ENCODE data around the gene BACH2. TPM values are rescaled to one million over a fixed set of nuclear protein-coding genes. Genes with fewer than 3 reads are reported as not detected.
"Not testable (repeated sequence)": the region's sequence is repeated elsewhere in the genome, so short reads cannot be mapped to it uniquely, and the experiment has no call there.

Gene BACH2
- total RNA-seq, 2 experiments from 2014 or later, result 30.3 to 31.1 TPM

DNA sequence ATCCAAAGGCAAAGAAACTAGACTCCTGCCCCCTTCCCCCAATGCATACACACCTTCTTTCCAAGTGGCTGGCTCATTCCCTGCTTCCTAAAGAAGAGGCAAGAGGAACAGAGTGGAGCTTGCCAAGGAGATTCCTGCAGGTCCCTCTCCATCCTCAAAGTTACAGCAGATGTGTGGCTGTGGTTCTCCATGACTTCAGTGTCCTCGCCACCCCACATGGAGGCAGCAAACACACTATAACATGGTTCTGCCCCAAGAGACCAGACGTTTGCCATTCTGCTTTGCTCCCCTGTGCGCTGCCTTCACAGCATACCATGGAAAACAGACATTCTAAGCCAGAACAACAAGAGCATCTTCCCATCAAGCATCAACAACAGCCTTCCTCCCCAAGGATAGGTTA lies 84.4 kb downstream of the BACH2 start:
- Mint-ChIP-seq H3K36me3 (ENCODE audit: low read depth) (peaks cover 13% of the 10 kb centered on the region), H3K27ac (no peak overlapping the region), H3K4me3 (no peak overlapping the region), H3K4me1 (peaks cover 14% of the 10 kb centered on the region), H3K27me3 (no peaks in the 10 kb centered on the region), H3K9me3 (no peaks in the 10 kb centered on the region)
- ChIA-PET CTCF (interaction anchor here (0.6 to 1.4 kb wide), 3 partner anchors 32 to 272 kb away, joined by 3 read pairs; no protein-coding TSS in a partner anchor), POLR2A (interaction anchor here (0.8 kb wide), 1 partner anchor 22 kb away, joined by 3 read pairs; no protein-coding TSS in a partner anchor)
- no peak for DNase-seq

DNA sequence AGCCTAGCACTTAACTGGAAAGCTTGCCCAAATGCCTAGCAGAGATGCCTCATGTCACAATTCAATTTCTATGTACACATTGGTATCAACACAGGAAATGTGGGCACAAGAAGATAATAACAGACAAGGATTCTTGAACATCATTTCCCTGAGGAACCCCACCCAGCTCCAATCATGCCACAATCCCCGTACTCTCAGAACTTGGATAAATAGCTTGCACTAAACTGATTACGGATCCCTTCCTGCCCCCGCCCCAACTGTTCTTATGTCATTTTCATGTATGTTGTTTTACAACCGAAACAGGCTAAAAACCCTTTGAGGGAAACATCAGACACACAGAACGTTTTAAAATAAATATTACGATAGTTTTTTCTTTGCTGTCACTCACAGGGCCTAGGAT lies 87.1 kb downstream of the BACH2 start:
- DNase-seq, result no peak
- Mint-ChIP-seq H3K4me3 (no peak overlapping the region), H3K27me3 (peaks cover 3% of the 10 kb centered on the region), H3K27ac (no peak overlapping the region), H3K4me1 (peaks cover 11% of the 10 kb centered on the region), H3K9me3 (no peaks in the 10 kb centered on the region), H3K36me3 (ENCODE audit: low read depth) (peaks cover 27% of the 10 kb centered on the region)
- ChIA-PET POLR2A (interaction anchor here (2.0 kb wide), 1 partner anchor 35 kb away, joined by 4 read pairs; no protein-coding TSS in a partner anchor), CTCF (interaction anchor here (0.6 kb wide), 1 partner anchor 269 kb away, joined by 3 read pairs; no protein-coding TSS in a partner anchor)

DNA sequence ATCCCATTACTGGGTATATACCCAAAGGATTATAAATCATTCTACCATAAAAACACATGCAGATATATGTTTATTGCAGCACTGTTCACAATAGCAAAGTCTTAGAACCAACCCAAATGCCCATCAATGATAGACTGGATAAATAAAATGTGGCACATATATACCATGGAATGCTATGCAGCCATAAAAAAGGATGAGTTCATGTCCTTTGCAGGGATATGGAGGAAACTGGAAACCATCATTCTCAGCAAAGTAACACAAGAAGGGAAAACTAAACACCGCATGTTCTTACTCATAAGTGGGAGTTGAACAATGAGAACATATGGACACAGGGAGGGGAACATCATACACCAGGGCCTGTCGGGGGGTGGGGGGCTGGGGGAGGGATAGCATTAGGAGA lies 88.0 kb downstream of the BACH2 start:
- POLR2A ChIA-PET, H3K27ac Mint-ChIP-seq, H3K9me3 Mint-ChIP-seq, H3K4me3 Mint-ChIP-seq, H3K27me3 Mint-ChIP-seq, DNase-seq, CTCF ChIA-PET: not testable (repeated sequence)
- Mint-ChIP-seq H3K36me3 (ENCODE audit: low read depth) (peaks cover 32% of the 10 kb centered on the region), H3K4me1 (peaks cover 13% of the 10 kb centered on the region)

DNA sequence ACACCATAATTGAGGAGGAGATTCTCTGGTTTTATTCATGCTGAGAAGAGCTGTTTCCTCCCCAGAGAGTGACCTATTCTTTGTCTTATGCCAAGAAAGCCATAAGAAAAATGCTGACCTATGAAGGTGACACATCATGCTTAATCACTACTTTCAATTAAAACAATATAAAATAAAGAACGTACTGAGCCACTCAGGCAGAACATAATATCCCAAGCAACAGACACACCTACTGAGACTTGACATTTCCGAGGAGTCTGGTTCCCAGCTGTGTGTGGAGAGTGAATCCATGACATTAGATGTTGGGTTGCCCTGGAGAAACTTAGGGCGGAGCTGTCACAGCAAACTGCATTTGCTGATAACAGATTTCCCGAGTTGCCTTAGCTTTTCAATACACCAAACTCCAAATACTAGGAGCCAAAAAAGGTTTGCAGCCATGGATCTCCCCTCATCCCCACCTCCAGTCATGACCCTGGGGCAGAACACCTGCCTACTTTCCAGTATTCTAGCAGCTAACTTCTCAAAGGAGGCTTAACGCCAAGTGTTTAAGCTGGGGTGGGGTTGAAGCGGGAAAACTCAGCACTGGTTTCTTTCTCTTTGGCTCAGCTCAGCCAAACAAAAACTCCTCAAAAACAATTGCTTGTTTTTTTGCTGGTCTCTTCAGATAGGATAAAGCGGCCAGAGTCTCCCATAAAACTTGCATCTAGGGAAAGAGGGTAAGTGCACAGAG lies 92.2 kb downstream of the BACH2 start:
- H3K27ac Mint-ChIP-seq, result no peak overlapping the region
- H3K4me1 Mint-ChIP-seq, result peaks cover 23% of the 10 kb centered on the region
- peaks cover 53% of the 10 kb centered on the region for H3K36me3 Mint-ChIP-seq (ENCODE audit: low read depth)
- ChIA-PET POLR2A (no interaction called here), CTCF (no interaction called here)
- H3K9me3 Mint-ChIP-seq, result peaks cover 4% of the 10 kb centered on the region
- no peak overlapping the region for H3K4me3 Mint-ChIP-seq
- DNase-seq, result no peak
- peaks cover 5% of the 10 kb centered on the region for H3K27me3 Mint-ChIP-seq

DNA sequence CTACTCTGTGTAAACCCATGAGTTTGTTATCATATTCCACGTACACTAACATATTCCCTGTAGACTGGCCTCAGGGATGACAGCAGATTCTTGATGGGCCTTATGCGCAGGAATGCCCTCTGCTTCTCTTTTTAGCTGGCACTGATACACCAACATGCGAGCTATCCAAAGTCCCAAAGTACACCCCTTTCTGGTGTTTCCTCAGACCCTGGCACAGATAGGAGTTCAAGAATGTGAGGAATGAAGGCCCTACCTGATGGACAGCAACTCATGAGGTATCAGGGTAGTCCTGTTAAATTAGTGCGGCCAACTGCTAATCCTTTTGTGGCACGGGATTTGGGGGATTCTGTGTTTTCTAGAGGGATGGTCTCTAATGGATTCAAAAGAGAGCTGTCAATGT lies 93.0 kb downstream of the BACH2 start:
- H3K9me3 Mint-ChIP-seq, result peaks cover 11% of the 10 kb centered on the region
- ChIA-PET POLR2A (no interaction called here), CTCF (no interaction called here)
- no peak overlapping the region for H3K27ac Mint-ChIP-seq
- peaks cover 58% of the 10 kb centered on the region for H3K36me3 Mint-ChIP-seq (ENCODE audit: low read depth)
- DNase-seq, result no peak
- H3K4me1 Mint-ChIP-seq, result peaks cover 19% of the 10 kb centered on the region
- H3K4me3 Mint-ChIP-seq, result no peak overlapping the region
- H3K27me3 Mint-ChIP-seq, result peaks cover 5% of the 10 kb centered on the region

DNA sequence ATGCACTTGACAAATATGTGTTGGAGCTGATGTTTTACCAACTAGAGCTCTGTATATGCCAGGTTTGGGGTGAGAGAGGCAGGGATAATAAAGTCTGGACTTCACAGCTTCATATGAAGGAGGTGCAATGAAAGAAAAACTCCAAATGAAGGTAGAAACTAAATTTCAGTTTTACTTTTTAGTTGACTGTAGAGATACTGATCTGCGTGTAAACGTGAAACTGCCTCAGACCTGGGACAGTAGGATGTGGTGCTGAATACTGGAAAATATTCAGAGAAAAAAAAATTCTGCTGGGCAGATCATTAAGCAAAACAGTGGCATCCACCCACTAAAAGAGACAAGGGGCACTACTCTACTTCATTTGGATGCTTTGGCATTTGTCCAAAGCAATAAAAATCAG lies 94.5 kb downstream of the BACH2 start:
- POLR2A ChIA-PET, result interaction anchor here (1.1 kb wide), 1 partner anchor 33 kb away, joined by 3 read pairs; no protein-coding TSS in a partner anchor
- CTCF ChIA-PET, result interaction anchor here (0.5 to 2.0 kb wide), 8 partner anchors 21 to 476 kb away, joined by 3 to 5 read pairs (median 4); no protein-coding TSS in a partner anchor
- Mint-ChIP-seq H3K9me3 (peaks cover 22% of the 10 kb centered on the region), H3K27me3 (peaks cover 5% of the 10 kb centered on the region), H3K4me1 (peaks cover 16% of the 10 kb centered on the region), H3K27ac (peak overlapping the region; percentile 1), H3K36me3 (ENCODE audit: low read depth) (peaks cover 66% of the 10 kb centered on the region), H3K4me3 (no peak overlapping the region)
- no peak for DNase-seq

DNA sequence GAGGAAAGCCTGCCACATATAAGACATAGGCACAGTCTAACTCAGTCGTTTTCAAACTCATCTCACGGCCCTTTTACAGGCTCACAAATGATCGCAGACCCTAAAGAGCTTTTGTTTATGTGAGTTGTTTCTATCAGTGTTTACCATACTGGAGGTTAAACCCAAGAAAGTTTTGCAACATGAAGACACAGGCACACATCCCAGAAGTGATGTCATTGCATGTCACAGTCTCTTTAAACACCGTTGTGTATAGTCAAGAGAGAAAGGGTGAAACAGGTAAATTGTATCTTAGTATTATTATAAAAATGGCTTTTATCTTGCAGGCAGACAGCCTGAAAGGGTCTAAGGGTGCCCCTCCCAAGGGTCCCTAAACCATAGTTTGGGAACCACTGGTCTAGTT lies 96.7 kb downstream of the BACH2 start:
- Mint-ChIP-seq H3K27me3 (peaks cover 7% of the 10 kb centered on the region), H3K27ac (no peak overlapping the region)

DNA sequence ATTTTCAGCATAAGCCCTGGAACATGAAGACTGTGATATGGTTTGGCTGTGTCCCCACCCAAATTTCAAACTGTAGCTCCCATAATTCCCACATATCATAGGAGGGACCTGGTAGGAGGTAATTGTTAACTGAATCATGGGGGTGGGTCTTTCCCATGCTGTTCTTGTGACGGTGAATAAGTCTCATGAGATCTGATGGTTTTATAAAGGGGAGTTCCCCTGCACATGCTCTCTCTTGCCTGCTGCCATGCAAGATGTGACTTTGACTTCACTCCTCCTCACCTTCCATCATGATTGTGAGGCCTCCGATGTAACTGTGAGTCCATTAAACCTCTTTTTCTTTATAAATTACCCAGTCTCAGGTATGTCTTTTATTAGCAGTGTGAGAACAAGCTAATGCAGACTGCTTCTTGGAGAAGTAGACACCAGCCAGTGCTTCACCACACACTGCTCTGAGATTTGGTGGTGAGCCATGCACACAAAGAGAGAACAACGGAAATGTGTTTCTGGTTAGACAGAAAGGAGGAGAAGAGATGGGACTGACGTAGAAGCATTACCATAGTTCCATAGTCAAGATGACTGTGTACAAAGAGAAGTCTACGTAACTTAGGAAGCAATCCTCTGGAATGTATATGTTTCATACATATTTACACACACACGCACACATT lies 97.8 kb downstream of the BACH2 start:
- Mint-ChIP-seq H3K27ac (no peak overlapping the region), H3K27me3 (peaks cover 7% of the 10 kb centered on the region), H3K4me1 (peaks cover 14% of the 10 kb centered on the region), H3K4me3 (no peak overlapping the region), H3K9me3 (peaks cover 24% of the 10 kb centered on the region), H3K36me3 (ENCODE audit: low read depth) (peaks cover 46% of the 10 kb centered on the region)
- CTCF ChIA-PET, result no interaction called here
- POLR2A ChIA-PET, result no interaction called here
- no peak for DNase-seq

More for the DNA sequence above, 96.7 kb downstream of the BACH2 start:
- H3K9me3 Mint-ChIP-seq, result peaks cover 24% of the 10 kb centered on the region
- POLR2A ChIA-PET, result no interaction called here
- CTCF ChIA-PET, result no interaction called here
- H3K4me3 Mint-ChIP-seq, result no peak overlapping the region
- DNase-seq, result no peak
- H3K4me1 Mint-ChIP-seq, result peaks cover 16% of the 10 kb centered on the region
- peaks cover 51% of the 10 kb centered on the region for H3K36me3 Mint-ChIP-seq (ENCODE audit: low read depth)

DNA sequence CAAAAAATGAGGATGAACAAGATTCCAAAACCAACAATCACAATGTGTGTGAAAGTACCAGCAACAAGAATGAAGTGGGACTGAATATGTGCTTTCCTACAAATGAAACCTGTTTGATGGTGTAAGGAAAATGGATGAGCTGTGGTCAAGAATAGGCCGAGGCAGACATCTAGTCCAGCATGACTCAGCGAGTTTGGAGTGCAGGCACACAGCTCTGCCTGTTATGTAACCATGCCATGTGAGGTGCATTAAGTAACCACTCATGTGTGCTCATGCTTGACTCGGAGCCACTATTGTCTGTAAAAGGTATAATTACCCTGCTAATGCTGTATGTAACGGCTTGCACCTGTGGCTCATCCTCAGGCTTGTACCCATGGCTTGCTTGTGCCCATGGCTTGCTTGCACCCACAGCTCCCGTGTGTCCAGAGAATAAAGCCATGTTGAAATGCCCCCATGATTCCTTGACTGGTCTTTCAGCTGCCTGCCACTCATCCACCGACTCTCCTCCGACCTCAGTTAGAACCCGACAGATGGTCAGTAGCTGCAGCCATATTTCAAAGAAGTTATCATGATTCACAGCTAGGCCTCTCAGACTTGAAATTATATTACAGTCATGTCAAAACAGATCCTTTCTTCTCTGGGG lies 98.7 kb downstream of the BACH2 start:
- Mint-ChIP-seq H3K36me3 (ENCODE audit: low read depth) (peaks cover 42% of the 10 kb centered on the region), H3K27ac (no peak overlapping the region), H3K27me3 (peaks cover 10% of the 10 kb centered on the region), H3K4me1 (peaks cover 14% of the 10 kb centered on the region), H3K9me3 (peaks cover 24% of the 10 kb centered on the region), H3K4me3 (no peak overlapping the region)
- DNase-seq, result no peak
- CTCF ChIA-PET, result interaction anchor here (0.6 kb wide), 1 partner anchor 345 kb away, joined by 3 read pairs; no protein-coding TSS in a partner anchor
- POLR2A ChIA-PET, result no interaction called here

DNA sequence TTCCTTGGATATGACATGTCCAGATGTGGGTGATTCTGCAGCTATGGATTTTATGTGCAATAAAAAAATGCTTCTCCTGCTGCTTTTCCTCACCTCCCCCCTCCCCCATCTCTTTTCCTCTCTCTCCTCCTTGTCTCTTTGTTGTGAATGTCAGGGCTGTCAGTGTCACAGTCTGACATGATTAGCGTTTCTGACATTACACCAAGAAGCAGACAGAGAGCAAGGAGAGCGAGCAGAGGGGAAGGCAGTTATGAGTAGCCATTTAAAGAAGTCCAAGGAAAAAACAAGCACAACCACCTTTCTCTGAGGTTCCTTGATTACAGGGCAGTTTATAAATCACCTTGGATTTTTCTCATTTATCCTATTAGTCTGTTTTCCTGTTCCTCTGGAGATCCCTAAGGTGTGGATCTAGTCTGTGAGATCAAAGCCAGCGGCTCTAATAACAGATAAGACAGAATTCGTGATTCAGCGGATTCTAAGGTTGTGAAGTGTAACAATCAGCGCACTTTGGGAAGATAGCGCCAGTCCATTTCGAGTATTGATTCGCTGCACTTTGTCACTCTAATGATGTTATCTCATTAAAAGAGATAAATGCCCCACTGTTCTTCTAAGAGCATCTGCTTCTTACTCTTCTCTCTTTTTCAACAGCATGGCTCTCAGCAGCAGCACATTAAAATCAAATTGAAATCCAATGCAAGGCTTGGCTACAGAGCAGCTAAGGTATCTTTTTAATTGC lies 101.4 kb downstream of the BACH2 start:
- H3K27ac Mint-ChIP-seq, result no peak overlapping the region
- no peak for DNase-seq
- peaks cover 24% of the 10 kb centered on the region for H3K9me3 Mint-ChIP-seq
- ChIA-PET CTCF (interaction anchor here (1.0 kb wide), 1 partner anchor 255 kb away, joined by 3 read pairs; no protein-coding TSS in a partner anchor), POLR2A (no interaction called here)
- H3K36me3 Mint-ChIP-seq (ENCODE audit: low read depth), result peaks cover 31% of the 10 kb centered on the region
- H3K4me1 Mint-ChIP-seq, result peaks cover 11% of the 10 kb centered on the region
- peaks cover 10% of the 10 kb centered on the region for H3K27me3 Mint-ChIP-seq
- no peak overlapping the region for H3K4me3 Mint-ChIP-seq

DNA sequence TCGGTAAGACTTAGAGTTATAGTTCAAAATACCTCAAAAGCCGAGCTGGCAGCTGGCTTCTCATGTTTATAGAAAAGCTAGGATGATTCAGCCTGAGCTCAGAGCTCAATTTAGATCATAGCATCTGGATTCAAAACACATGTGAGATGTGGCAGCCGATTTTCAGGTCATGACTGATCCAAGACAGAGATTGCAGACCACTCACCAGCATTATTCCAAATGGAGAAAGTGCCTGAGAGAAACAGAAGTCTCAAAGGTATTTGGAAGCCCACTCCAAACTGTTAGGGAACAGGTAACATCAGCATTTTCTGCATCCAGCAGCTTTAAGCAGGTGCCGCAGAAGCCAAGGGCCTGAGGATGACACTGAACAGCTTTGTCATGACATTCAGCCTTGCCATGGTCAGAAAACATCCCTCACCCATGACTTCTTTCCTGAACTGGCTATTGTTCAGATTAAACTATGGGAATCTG lies 102.2 kb downstream of the BACH2 start:
- H3K4me1 Mint-ChIP-seq, result peaks cover 11% of the 10 kb centered on the region
- H3K27me3 Mint-ChIP-seq, result peaks cover 10% of the 10 kb centered on the region
- peaks cover 27% of the 10 kb centered on the region for H3K36me3 Mint-ChIP-seq (ENCODE audit: low read depth)
- DNase-seq, result no peak
- no peak overlapping the region for H3K27ac Mint-ChIP-seq
- no peak overlapping the region for H3K4me3 Mint-ChIP-seq
- H3K9me3 Mint-ChIP-seq, result peaks cover 19% of the 10 kb centered on the region
- POLR2A ChIA-PET, result no interaction called here
- CTCF ChIA-PET, result interaction anchor here (1.0 kb wide), 1 partner anchor 254 kb away, joined by 3 read pairs; no protein-coding TSS in a partner anchor

DNA sequence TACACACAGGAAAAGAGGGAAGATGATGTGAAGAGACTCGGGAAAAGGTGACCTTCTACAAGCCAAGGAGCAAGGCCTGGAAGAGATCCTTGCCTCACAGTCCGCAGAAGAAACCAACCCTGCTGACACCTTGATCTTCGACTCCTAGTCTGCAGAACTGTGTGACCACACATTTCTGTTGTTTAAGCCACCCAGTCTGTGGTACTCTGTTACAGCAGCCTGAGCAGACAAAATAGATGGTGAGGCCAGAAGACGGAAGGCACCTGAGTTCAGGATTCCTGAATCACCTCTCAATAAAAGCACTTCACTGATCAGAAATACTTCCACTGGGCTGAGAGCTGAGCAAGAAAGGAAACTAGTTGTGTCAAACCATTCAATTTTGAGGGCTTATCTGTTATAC lies 103.3 kb downstream of the BACH2 start:
- Mint-ChIP-seq H3K4me1 (peaks cover 17% of the 10 kb centered on the region), H3K4me3 (no peak overlapping the region), H3K9me3 (peaks cover 10% of the 10 kb centered on the region), H3K36me3 (ENCODE audit: low read depth) (peaks cover 18% of the 10 kb centered on the region), H3K27ac (no peak overlapping the region), H3K27me3 (peaks cover 10% of the 10 kb centered on the region)
- POLR2A ChIA-PET, result no interaction called here
- no peak for DNase-seq
- CTCF ChIA-PET, result no interaction called here

All from activated CD4-positive, alpha-beta memory T cell treated with anti-CD3 and anti-CD28 coated beads, Interleukin-2, amount 10 ng/mL, durations not matched to agents 7 days and 5 days (primary cell).